A673 (cell line): Measurements from ENCODE around the gene WNT11.

Source experiments
- EZH2 ChIP-seq: fragments of 200-600 bp; sonication (generic); IDR thresholded peaks from 2 replicates; pipeline ENCODE4 v1.6.1; 2017; ENCODE audit warnings: borderline replicate concordance, low read depth, mild to moderate bottlenecking, mixed read lengths, antibody characterized with exemption, low read length; ENCODE audit not compliant: poor library complexity, severe bottlenecking
- TF ChIP-seq, protein P1 (sequence below): fragments of 300-800, 200-600 bp; sonication (generic); conservative IDR thresholded peaks from 2 replicates; pipeline ENCODE4 v1.5.1; 2017; ENCODE audit warnings: low read depth, mild to moderate bottlenecking, antibody characterized with exemption, low read length, moderate library complexity, mixed read lengths

DNA sequence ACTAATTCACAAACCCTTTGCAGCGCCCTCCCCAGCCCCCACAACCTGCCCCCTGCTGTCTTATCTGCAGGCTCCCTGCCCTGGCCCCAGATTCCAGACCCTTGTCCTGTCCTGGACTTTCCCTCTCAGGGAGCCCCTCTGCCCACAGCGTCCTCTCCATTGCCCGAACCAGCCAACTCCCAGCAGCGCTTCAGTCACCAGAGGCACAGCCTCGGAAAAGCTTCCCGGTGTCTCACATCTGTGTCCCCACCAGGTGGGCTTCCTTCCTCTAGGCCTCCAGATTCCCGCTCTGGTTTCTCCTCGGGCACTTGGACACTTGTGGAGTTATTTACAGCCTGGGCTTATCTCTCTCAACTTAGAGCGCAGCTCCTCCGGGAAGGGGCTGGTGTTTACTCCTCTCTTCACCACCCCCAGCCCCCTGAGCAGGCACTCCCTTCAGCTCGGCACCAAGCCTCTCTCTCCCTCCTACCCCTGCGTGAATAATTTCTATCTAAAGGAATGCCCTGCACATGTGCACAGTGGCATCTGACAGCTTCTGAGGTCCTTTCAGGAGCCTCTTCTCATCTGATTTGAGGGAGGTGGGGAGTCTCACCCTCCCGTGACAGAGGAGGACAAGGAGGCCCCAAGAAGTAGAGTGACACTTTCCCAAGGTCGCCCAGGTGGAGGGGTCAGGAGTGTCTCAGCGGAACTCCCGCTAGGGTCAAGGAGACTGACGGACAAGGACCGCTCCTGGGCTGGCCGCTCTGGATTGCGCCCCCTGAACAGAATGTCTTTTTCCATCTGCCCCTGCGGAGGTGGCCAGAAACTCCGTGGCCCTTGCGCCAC, 838 bp downstream of the WNT11 start:
- TF ChIP-seq, protein P1, sequence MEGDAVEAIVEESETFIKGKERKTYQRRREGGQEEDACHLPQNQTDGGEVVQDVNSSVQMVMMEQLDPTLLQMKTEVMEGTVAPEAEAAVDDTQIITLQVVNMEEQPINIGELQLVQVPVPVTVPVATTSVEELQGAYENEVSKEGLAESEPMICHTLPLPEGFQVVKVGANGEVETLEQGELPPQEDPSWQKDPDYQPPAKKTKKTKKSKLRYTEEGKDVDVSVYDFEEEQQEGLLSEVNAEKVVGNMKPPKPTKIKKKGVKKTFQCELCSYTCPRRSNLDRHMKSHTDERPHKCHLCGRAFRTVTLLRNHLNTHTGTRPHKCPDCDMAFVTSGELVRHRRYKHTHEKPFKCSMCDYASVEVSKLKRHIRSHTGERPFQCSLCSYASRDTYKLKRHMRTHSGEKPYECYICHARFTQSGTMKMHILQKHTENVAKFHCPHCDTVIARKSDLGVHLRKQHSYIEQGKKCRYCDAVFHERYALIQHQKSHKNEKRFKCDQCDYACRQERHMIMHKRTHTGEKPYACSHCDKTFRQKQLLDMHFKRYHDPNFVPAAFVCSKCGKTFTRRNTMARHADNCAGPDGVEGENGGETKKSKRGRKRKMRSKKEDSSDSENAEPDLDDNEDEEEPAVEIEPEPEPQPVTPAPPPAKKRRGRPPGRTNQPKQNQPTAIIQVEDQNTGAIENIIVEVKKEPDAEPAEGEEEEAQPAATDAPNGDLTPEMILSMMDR: no peak
- peak; percentile 2 for TF ChIP-seq EZH2
